GM12878 (cell line): ENCODE results near the gene OTOG. TPM values are rescaled to one million over a fixed set of nuclear protein-coding genes. Genes with fewer than 3 reads are reported as not detected.

Source experiments
- ATAC-seq: fragments of 200-7000 bp; cut with Tn5 transposase; 3 replicates; pipeline ENCODE4 v1.9.1; 2020; ENCODE audit warnings: mild to moderate bottlenecking, moderate library complexity
- BruUV-seq: library from RNA; stranded (reverse); fragments of 400-500 nt; replicated peaks from 2 replicates; lab custom pipeline; 2021; lab: Mats Ljungman, UMichigan
- CTCF ChIA-PET: fragments of 300-600 bp; sonication (Branson Sonifier 250); formaldehyde crosslinking; extraction: SDS; loops from one replicate; lab custom pipeline; 2021; ENCODE audit warnings: inconsistent platforms; lab: Yijun Ruan, JAX
- POLR2A ChIA-PET: fragments of 350-600 bp; formaldehyde crosslinking; extraction: SDS; loops from one replicate; lab custom pipeline; 2021; ENCODE audit warnings: inconsistent platforms; lab: Charles Lee
- RAD21 ChIA-PET: fragments of 300-600 bp; sonication (Branson Sonifier 250); formaldehyde crosslinking; loops from one replicate; lab custom pipeline; 2023; ENCODE audit warnings: antibody characterized with exemption; ENCODE audit not compliant: unreplicated experiment; lab: Charles Lee
- SMC1A ChIA-PET: fragments of 300-600 bp; sonication (Branson Sonifier 250); formaldehyde crosslinking; loops from one replicate; lab custom pipeline; 2023; ENCODE audit not compliant: unreplicated experiment, uncharacterized antibody; lab: Charles Lee
- DNase-seq: peaks from one replicate; pipeline ENCODE4 v3.0.0-alpha.2; 2011; ENCODE audit warnings: low read depth, low spot score
- FAIRE-seq: peaks from 3 replicates; lab custom pipeline; 2011; peaks lifted over from hg19 to GRCh38; lab: Jason Lieb, UNC
- H2AFZ ChIP-seq: 2 replicates; pipeline ENCODE4 v1.6.0; 2011; ENCODE audit warnings: low read depth, low read length, control low read depth; ENCODE audit not compliant: control insufficient read depth
- H3K27ac ChIP-seq: 2 replicates; pipeline ENCODE4 v1.5.1; 2011; ENCODE audit warnings: control low read depth; ENCODE audit not compliant: control insufficient read depth, insufficient read depth
- H3K27me3 ChIP-seq, 2 experiments: replicated peaks in 1 of 2; 2 replicates each; pipeline versions ENCODE4 v1.6.0 to v1.6.1; 2011; ENCODE audit warnings: low read length in 1 of 2; ENCODE audit not compliant: control insufficient read depth in 2 of 2, insufficient read depth in 2 of 2
- H3K36me3 ChIP-seq, 2 experiments: 2 replicates each; pipeline ENCODE4 v1.5.1; 2011; ENCODE audit warnings: low read length in 1 of 2; ENCODE audit not compliant: control insufficient read depth in 2 of 2, insufficient read depth in 2 of 2
- H3K4me1 ChIP-seq: 2 replicates; pipeline ENCODE4 v1.6.1; 2011; ENCODE audit warnings: mild to moderate bottlenecking, low read length, moderate library complexity, mixed read lengths; ENCODE audit not compliant: control insufficient read depth, insufficient read depth
- H3K4me2 ChIP-seq: 2 replicates; pipeline ENCODE4 v1.6.0; 2011; ENCODE audit warnings: control low read depth; ENCODE audit not compliant: control insufficient read depth, insufficient read depth
- H3K4me3 ChIP-seq: fragments of 200-600 bp; sonication (generic); 2 replicates; pipeline ENCODE4 v1.5.1; 2016
- H3K79me2 ChIP-seq: 2 replicates; pipeline ENCODE4 v1.6.0; 2011; ENCODE audit warnings: low read length; ENCODE audit not compliant: control insufficient read depth, insufficient read depth
- H3K9ac ChIP-seq: 2 replicates; pipeline ENCODE4 v1.8.0; 2011; ENCODE audit warnings: low read length, control low read depth, mixed read lengths; ENCODE audit not compliant: control insufficient read depth, insufficient read depth
- H3K9me3 ChIP-seq: replicated peaks from 3 replicates; pipeline ENCODE4 v1.5.1; 2011; ENCODE audit warnings: mild to moderate bottlenecking, low read length; ENCODE audit not compliant: control insufficient read depth, insufficient read depth
- H4K20me1 ChIP-seq: 2 replicates; pipeline ENCODE4 v1.6.0; 2011; ENCODE audit not compliant: control insufficient read depth, insufficient read depth
- BACH1 ChIP-seq: fragments of 450-650 bp; IDR thresholded peaks from 2 replicates; pipeline ENCODE4 v1.6.1; 2017; ENCODE audit warnings: mild to moderate bottlenecking, borderline replicate concordance
- BHLHE40 ChIP-seq, 2 experiments: fragments of 450-650 bp in 1 of 2; IDR thresholded peaks; 2 replicates each; pipeline ENCODE4 v1.6.1; 2011 to 2017; ENCODE audit warnings: low read depth in 2 of 2, borderline replicate concordance in 1 of 2, improper control_type of control experiment in 1 of 2, low read length in 1 of 2, mild to moderate bottlenecking in 1 of 2
- EED ChIP-seq: sonication (generic); IDR thresholded peaks from 2 replicates; pipeline ENCODE4 v1.6.1; 2016; ENCODE audit warnings: antibody characterized with exemption, low read depth
- EP300 ChIP-seq, 2 experiments: fragments of 150-350 bp in 1 of 2; IDR thresholded peaks; 2 replicates each; pipeline ENCODE4 v1.6.1; 2011 to 2012; ENCODE audit warnings: low read depth in 2 of 2, low read length in 2 of 2, borderline replicate concordance in 1 of 2, improper control_type of control experiment in 1 of 2, inconsistent platforms in 1 of 2; ENCODE audit not compliant: control insufficient read depth in 1 of 2
- EZH2 ChIP-seq: IDR thresholded peaks from 2 replicates; pipeline ENCODE4 v1.6.1; 2012; ENCODE audit warnings: low read depth, mild to moderate bottlenecking, control low read depth, inconsistent platforms, low read length, borderline replicate concordance; ENCODE audit not compliant: control insufficient read depth
- IRF4 ChIP-seq: IDR thresholded peaks from 2 replicates; pipeline ENCODE4 v1.6.1; 2011; ENCODE audit warnings: low read depth, low read length
- MXI1 ChIP-seq: fragments of 150-350 bp; IDR thresholded peaks from 2 replicates; pipeline ENCODE4 v1.6.1; 2011; ENCODE audit warnings: low read depth, mild to moderate bottlenecking, inconsistent platforms, low read length, improper control_type of control experiment
- RAD21 ChIP-seq: IDR thresholded peaks from 2 replicates; pipeline ENCODE4 v1.6.1; 2011; ENCODE audit warnings: mild to moderate bottlenecking, low read depth, low read length, moderate library complexity; ENCODE audit not compliant: insufficient read depth
- SIN3A ChIP-seq: IDR thresholded peaks from 2 replicates; pipeline ENCODE4 v1.6.1; 2012; ENCODE audit warnings: low read depth, low read length, improper control_type of control experiment
- TBL1XR1 ChIP-seq: IDR thresholded peaks from 2 replicates; pipeline ENCODE4 v1.6.1; 2012; ENCODE audit warnings: low read depth, low read length, improper control_type of control experiment
- TCF7 ChIP-seq: IDR thresholded peaks from 2 replicates; pipeline ENCODE4 v1.6.1; 2014; ENCODE audit warnings: antibody characterized with exemption, borderline replicate concordance
- ZSCAN29 ChIP-seq: fragments of 450-650 bp; IDR thresholded peaks from 2 replicates; pipeline ENCODE4 v1.6.1; 2017; ENCODE audit warnings: mild to moderate bottlenecking, moderate library complexity
- whole genome bisulfite sequencing: methylation state at CpG from one replicate; pipeline ENCODE4 v1.1.6; 2016; ENCODE audit warnings: low lambda C conversion rate; ENCODE audit not compliant: insufficient replicate concordance, insufficient coverage; ENCODE audit errors: missing lambda C conversion rate; 5-methylcytosine and 5-hydroxymethylcytosine counted together
- in situ Hi-C: fragments of 300-500 bp; cut with MboI; formaldehyde crosslinking; loops from 9 replicates; pipeline ENCODE4 v1.14.3; 2018; ENCODE audit warnings: mixed read lengths
- intact Hi-C: fragments of 100-400 bp; cut with micrococcal nuclease; formaldehyde crosslinking; loops from one replicate; pipeline ENCODE4 v1.14.2; 2022; ENCODE audit not compliant: unreplicated experiment
- polyA plus RNA-seq, 11 experiments: library from polyadenylated mRNA; depleted of rRNA in 4 of 11; unstranded in 6 of 11; stranded (reverse) in 5 of 11; fragments of >200 nt; fragmentation: Nextera tagmentation in 4 of 11; fragmentation: Illumina TruSeq in 1 of 11; extraction: Ambion mirVana in 4 of 11; extraction: Trizol in 1 of 11; gene quantifications; 1 replicate in 1 of 11; 2 replicates in 10 of 11; pipeline versions ENCODE4 v1.2.1 to v1.2.3, GENCODE V29; 2011 to 2016; ENCODE audit warnings: inconsistent platforms in 2 of 11, missing spikeins in 2 of 11, low read depth in 1 of 11
- total RNA-seq, 4 experiments: library from RNA; depleted of rRNA in 3 of 4; stranded (reverse); fragments of >200 nt in 3 of 4; fragmentation: Illumina TruSeq in 1 of 4; extraction: Trizol in 1 of 4; gene quantifications; 2 replicates each; pipeline versions ENCODE4 v1.2.1 to v1.2.3, GENCODE V29; 2013 to 2021
- TF ChIP-seq, protein P1 (sequence below): IDR thresholded peaks from 2 replicates; pipeline ENCODE4 v1.6.1; 2012; ENCODE audit warnings: low read length, inconsistent platforms
- TF ChIP-seq, protein P2 (sequence below): fragments of 450-650 bp; IDR thresholded peaks from 2 replicates; pipeline ENCODE4 v1.6.1; 2016; ENCODE audit warnings: mild to moderate bottlenecking, moderate library complexity, borderline replicate concordance

OTOG gene
- total and polyA plus RNA-seq, 10 of the 15 experiments (the other 5 are each of a cell fraction or from before 2014, with no cell fraction given): not detected

DNA sequence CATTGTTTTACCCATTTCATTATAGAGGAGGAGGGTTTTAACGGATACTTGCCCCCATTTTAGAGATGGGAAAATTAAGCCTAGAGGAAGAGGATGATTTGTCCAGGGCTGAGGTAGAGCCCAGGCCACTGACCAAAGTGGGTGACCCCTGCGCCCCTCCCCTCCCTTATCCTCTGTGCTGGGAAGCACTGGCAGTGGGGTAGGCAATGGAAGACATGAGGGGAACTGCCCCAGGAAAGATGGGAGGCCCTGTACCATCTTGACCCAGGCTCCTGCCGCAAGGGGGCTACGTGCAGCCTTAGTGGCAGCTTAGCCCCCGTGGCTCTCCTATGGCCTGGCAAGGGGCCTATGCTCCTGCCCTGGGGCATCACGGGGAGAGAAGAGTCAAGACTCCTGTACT lies 95.9 kb downstream of the OTOG start:
- no peaks in the 10 kb centered on the region for H3K79me2 ChIP-seq
- ChIA-PET POLR2A (no interaction called here), CTCF (no interaction called here), RAD21 (no interaction called here), SMC1A (no interaction called here)
- intact Hi-C loops (no loop called here), in situ Hi-C loops (no loop called here)
- H3K36me3 ChIP-seq: no peaks in the 10 kb centered on the region
- H3K4me3 ChIP-seq: no peak overlapping the region
- no peak for FAIRE-seq
- no peaks in the 10 kb centered on the region; the same call in 1 of the 2 replicates for H4K20me1 ChIP-seq
- ATAC-seq: no peak
- no peak overlapping the region for H3K9ac ChIP-seq
- no peak for TF ChIP-seq EZH2
- TF ChIP-seq TBL1XR1: no peak
- no peak for TF ChIP-seq TCF7
- TF ChIP-seq ZSCAN29: no peak
- no peak for TF ChIP-seq SIN3A
- TF ChIP-seq RAD21: no peak
- TF ChIP-seq, protein P1, sequence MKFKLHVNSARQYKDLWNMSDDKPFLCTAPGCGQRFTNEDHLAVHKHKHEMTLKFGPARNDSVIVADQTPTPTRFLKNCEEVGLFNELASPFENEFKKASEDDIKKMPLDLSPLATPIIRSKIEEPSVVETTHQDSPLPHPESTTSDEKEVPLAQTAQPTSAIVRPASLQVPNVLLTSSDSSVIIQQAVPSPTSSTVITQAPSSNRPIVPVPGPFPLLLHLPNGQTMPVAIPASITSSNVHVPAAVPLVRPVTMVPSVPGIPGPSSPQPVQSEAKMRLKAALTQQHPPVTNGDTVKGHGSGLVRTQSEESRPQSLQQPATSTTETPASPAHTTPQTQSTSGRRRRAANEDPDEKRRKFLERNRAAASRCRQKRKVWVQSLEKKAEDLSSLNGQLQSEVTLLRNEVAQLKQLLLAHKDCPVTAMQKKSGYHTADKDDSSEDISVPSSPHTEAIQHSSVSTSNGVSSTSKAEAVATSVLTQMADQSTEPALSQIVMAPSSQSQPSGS: no peak
- no peak for TF ChIP-seq IRF4
- TF ChIP-seq EED: no peak
- no peak for TF ChIP-seq BACH1
- no peak for TF ChIP-seq MXI1
- TF ChIP-seq BHLHE40 (IDR thresholded peaks at IDR 0.05; ENCODE audit: borderline replicate concordance in 1 of 2, low read depth in 2 of 2, low read length in 1 of 2): no peak
- TF ChIP-seq, protein P2, sequence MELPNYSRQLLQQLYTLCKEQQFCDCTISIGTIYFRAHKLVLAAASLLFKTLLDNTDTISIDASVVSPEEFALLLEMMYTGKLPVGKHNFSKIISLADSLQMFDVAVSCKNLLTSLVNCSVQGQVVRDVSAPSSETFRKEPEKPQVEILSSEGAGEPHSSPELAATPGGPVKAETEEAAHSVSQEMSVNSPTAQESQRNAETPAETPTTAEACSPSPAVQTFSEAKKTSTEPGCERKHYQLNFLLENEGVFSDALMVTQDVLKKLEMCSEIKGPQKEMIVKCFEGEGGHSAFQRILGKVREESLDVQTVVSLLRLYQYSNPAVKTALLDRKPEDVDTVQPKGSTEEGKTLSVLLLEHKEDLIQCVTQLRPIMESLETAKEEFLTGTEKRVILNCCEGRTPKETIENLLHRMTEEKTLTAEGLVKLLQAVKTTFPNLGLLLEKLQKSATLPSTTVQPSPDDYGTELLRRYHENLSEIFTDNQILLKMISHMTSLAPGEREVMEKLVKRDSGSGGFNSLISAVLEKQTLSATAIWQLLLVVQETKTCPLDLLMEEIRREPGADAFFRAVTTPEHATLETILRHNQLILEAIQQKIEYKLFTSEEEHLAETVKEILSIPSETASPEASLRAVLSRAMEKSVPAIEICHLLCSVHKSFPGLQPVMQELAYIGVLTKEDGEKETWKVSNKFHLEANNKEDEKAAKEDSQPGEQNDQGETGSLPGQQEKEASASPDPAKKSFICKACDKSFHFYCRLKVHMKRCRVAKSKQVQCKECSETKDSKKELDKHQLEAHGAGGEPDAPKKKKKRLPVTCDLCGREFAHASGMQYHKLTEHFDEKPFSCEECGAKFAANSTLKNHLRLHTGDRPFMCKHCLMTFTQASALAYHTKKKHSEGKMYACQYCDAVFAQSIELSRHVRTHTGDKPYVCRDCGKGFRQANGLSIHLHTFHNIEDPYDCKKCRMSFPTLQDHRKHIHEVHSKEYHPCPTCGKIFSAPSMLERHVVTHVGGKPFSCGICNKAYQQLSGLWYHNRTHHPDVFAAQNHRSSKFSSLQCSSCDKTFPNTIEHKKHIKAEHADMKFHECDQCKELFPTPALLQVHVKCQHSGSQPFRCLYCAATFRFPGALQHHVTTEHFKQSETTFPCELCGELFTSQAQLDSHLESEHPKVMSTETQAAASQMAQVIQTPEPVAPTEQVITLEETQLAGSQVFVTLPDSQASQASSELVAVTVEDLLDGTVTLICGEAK: no peak
- TF ChIP-seq EP300 (IDR thresholded peaks at IDR 0.05; ENCODE audit: borderline replicate concordance in 1 of 2, control insufficient read depth in 1 of 2, low read depth in 2 of 2, low read length in 2 of 2): no peak
- BruUV-seq: no TSS peak
- no peak overlapping the region for H2AFZ ChIP-seq
- no peak overlapping the region for H3K27ac ChIP-seq
- no peak for DNase-seq
- no peak overlapping the region for H3K4me2 ChIP-seq
- no peaks in the 10 kb centered on the region for H3K9me3 ChIP-seq
- no peaks in the 10 kb centered on the region for H3K4me1 ChIP-seq
- 16% methylated on average over 6 of the region's 6 CpGs for WGBS
- no peaks in the 10 kb centered on the region; a peak in 1 of 4 replicates for H3K27me3 ChIP-seq
